NCI-H2227 (cell line): ENCODE data around the gene FARP1.

ENCODE experiments used
- DNase-seq: peaks from one replicate; lab custom pipeline; 2025; ENCODE audit not compliant: unreplicated experiment; lab: John Stamatoyannopoulos, UW

The FARP1 gene

DNA sequence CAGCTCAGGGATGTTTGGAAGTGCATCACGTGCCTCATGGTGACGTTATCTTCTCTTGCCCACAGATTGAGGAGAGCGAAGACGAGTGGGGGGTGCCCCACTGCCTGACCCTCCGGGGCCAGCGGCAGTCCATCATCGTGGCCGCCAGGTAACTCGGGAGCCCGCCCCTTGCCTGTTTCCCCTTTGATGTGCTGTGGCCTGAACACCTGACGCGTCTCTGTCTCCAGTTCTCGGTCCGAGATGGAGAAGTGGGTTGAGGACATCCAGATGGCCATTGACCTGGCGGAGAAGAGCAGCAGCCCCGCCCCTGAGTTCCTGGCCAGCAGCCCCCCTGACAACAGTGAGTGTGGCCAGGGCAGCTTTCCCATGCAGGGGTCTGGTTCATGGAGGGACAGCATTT is 297.0 kb downstream of the FARP1 start:
- no peak for DNase-seq

DNA sequence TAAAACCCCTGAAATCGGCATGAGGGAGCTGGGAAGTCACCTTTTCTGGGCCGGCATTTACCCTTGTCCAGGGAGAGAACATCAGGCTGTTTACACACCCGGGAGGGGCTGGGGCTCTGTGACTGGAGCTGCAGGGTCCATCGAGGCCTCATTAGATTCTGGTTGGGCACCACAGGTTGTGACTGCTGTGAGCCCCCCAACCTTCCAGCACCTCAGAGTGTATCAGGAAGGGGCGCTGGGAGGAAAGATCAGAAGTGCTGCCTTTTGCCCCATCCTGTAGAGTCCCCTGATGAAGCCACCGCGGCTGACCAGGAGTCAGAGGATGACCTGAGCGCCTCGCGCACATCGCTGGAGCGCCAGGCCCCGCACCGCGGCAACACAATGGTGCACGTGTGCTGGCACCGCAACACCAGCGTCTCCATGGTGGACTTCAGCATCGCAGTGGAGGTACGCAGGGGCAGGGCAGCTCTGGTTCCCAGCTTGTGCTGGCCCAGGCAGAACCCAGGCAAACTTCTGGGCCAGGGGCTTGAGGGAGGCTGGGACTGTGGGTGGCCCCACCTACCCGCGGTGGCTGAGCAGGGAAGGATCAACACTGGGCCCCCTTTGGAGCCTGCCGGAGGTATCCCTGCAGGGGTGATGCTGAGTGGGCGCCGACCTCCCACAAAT is 297.6 kb downstream of the FARP1 start:
- no peak for DNase-seq

DNA sequence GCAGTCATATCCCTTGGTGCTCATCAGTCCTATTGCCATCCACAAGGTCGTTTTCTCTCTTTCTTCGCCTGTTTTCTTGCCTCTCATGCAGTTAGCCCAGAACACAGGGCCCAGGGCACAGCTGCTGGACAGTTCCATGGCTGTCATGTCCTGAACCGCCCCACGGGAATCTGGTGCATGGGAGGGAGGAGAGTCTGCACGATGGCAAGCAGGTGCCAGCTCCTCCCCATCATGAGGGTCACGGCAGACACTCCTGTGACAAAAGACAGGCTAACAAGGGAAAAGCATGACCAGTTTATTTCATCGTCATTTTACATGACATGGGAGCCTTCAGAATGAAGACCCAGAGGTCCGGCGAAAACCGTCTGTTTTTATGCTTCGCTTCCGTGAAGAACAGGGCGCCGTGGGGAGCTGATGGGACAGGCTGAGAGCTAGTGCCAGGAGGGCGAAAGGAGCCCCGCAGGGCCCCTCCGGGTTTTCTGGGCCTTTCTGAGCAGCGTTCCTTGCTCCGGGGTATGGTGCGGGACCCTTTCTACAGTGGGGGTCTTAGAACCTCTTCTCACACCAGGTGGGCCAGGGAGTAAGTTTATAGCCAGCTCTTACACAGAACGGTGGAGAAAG is 298.3 kb downstream of the FARP1 start:
- no peak for DNase-seq

DNA sequence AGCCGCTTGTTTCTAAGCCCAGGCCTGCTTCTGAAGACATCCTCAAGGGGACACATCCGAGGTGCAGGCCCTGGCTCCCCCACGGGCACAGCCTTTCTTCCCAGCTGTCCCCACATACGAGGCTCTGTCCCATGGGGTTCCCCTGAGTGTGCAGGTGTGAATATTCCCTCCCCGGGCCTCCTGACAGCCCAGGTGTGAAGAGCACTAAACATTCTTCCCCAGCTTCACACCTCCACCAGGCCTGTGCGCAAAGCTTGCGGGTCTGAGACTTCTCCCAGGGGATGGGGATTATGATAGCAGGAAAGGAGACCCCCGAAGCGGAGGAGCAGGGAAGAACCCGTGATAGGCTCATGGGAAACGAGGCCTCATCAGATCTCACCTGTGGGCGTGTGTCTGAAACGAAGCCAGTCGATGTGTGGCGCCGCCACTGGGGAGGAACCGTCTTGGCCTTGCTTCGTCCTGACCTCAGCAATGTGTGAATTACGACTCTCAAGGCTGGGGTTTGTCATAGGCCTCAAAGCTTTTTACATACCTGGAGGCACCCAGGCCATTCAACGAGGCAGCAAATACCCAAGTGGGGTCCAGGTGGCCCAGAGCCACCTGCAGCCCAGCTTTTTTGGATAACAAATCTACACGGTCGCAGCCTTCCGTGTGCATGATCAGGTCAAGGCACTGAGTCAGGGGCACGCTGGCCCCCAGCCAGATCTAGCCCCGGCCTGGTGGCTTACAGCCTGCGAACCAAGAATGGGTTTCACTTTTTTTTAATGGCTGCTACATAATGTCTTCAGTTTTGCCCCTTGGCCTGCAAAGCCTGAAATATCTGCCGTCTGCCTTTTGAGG is 299.7 kb downstream of the FARP1 start:
- no peak for DNase-seq

DNA sequence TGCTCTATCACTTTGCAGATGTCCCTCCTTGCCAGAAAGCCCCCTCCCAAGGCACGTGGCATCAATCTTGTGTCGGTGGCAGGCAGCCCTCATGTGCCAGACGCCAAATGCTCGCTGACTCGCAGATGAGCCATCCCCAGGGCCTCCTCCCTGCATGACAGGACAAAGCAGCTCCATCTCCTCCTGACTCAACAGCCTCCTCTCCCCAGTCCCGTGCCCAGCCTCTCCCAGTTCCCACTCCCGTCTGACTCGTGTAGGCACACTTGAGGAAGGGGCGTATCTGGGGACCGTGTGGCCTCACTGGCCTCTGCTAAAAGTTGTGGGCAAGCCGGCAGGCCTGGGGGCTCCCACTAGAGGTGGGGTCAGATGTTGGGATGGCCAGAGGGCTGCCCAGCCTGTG is 300.4 kb downstream of the FARP1 start:
- DNase-seq, result no peak

DNA sequence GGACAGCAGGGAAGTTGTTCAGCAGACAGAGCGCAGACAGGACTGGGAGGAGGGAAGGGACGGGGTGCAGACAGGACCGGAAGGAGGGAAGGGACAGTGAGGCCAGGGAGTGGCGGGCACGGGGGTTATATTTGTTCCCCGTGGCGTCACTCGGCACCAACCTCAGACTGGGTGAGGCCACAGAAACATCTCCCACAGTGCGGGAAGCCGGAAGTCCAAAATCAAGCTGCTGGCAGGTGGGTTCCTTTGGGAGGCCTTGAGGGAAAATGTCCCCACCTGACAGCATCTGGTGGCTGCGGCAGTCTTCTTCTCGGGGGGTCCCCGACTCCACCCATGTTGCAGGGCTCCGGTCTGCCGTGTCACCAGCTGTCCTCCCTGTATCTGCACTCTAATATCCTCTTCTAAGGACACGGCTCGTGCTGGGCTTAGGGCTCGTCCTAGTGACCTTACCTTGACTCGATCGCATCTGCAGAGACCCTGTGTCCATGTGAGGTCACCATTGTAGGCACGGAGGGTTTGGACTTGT is 301.0 kb downstream of the FARP1 start:
- DNase-seq, result no peak

DNA sequence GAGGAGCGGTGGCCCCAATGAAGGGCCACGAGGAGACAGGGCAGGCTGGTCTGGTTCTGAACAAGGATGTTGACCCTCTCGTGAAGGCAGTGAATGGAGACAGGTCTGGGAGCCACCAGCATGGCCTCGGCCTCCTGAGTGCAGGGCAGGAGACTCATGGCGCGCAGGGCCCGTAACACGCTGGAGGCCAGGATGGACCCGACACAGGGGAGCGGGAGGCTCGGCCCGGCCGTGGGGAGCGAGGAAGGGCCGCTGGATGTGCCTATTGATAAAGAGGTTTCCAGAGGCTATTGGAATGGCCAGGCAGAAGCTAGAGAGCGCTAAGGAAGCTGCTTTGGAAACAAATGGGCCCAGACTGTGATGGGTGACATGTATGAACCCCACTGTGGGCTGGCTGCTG is 301.5 kb downstream of the FARP1 start:
- DNase-seq, result no peak

DNA sequence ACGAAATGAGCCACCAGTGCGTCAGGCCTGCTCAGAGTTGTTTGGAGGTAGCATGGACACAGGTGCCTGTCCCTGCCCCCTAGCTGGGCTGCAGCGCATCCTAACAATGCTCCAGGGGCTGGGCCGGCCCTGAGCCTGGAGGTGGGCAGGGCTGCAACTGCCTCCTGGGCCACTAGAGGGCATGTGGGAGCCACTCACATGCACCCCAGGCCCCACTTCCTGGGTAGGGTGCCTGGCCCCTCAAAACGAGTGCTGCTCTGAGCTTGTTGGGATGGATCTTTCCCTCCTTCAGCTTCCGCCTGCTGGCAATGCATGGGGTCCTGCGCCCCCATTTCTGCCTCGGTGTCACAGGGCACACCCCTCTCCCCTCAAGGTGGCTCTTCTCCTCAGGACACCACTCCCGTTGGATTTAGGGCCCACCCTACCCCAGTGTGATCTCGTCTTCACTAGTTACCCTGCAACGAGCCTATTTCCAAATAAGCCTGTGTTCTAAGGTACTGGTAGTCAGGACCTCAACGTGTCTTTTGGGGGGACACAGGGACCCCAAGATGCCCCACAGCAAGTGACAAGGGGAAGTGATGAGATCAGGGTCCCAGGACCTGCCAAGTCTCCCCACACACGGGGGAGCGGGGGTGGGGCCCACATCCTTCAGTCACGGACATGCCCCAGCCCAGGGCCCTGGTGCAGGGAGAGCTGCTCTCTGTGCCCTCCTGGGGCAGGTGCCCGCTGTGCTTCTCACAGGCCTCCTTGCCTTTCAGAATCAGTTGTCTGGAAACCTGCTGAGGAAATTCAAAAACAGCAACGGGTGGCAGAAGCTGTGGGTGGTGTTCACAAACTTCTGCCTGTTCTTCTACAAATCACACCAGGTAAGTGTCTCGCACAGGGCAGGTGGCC is 302.7 kb downstream of the FARP1 start:
- DNase-seq, result peak; percentile 62

DNA sequence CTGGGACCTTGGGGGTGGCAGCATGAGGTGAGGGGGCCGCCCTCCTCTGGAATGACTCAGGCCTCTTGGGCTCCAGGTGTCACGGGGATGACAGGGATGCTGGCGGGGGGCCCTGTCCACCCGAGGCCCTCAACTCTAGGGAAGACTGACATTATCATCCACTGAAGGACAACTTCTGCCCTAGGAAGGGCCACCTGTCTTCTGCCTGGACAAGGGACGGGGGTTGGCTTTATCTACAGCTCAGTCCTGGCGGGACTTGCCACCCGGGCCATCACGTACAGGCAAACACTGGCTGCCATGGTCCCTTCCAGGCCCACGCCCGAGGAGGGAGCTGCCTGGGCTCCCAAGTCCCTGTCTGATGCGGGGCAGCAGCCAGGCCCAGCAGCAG is 303.3 kb downstream of the FARP1 start:
- DNase-seq, result no peak

DNA sequence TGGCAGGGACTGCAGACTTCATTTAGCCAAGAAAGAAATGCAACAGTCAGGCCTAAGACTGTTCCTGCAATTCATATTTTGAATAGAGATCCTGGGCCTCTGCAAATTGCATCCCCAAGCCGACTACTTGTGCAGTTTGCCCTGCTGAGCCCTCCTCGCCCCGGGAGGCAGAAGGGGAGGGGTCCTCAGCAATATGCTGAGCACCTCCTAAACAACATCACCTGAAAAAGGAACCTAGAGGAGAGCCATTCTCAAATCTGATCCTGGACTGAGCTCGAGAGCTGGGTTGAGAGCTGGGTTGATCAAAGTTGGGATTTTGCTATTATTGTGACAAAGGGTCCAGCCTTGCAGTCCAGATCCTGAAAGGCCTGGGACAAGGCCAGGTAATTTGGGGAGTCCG is 304.2 kb downstream of the FARP1 start:
- no peak for DNase-seq

DNA sequence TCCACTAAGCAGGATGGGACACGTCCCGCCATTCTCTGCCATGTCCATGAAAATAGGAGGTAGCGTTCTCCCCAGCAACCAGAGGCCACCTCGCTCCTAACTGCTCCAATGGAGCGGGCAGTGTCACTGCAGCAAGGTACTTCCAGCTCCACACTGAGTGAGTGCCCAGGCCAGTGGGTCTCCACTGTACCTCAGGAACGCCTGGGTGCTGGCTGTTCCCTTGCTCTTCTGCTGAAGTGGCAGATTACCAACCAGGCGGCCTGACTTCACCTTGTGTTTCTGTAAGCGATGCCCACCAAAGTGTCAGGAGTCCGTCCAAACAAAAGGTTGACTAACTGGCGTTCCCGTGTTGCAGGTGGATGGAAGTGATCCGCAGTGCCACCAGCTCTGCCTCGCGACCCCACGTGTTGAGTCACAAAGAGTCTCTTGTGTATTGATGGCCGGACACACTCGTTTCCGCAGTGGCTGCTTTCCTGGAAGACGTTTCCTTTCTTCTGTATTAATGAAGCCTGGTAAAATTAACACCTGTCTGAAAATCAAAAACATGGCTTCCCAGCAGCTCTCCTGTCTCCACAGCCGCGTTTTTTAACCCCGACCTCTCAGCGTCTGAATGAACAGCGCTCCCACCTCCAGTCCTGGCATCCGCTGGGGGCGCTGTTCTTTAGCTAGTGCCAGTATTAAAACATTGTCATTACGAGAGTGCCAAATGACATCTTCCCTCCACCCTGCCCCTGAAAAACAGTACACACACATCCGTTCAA is 305.2 kb downstream of the FARP1 start:
- no peak for DNase-seq

DNA sequence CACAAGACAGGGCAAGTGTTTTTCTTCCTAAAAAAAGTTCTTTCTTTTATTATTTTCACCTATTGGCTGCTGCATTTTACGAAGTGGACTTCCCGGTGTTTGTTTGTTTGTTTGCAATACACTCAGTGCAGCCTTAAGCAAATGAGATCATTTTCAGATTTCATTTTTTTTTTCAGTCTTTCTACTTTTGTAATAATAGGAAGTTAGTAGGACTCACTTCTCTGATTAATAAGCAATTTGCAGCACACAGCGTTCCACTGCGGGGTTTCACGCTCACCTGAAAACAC is 305.7 kb downstream of the FARP1 start:
- no peak for DNase-seq

DNA sequence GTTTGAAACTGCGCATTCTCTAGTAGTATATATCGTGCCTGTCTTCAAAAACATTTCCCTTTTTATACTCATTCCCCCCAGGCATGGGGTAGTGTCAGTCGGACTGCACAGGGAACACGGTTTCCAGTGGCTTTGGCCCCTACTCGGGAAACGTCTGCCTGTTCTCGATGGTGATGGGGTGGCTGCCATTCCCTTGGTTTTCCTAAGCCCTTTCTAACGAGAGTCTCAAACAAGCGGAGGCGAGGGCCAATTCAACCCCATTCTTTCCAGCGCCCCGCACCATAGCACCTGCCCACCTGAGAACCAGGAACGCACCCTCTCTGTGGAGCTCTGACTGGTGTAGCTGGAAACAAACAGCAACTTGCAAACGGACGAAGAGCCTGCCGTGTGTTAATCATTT is 306.4 kb downstream of the FARP1 start:
- no peak for DNase-seq

DNA sequence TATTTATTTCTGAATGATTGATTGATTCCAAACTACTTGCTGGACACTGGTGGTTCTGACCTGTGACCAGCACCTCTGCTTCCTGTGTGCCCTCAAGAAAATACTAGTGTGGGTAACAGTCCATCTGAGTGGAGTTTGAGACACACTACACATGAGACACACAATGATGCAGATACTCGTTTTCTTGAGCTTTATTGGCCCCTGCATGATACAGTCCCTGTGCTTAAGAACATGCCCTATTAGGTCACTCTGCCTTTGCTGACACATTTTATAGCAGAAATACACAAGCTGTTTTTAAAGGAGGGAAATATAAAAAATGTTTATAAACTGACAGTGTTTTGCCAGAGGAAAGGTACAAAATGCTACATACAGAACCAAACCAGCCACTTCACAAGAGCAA is 307.1 kb downstream of the FARP1 start:
- DNase-seq, result no peak

DNA sequence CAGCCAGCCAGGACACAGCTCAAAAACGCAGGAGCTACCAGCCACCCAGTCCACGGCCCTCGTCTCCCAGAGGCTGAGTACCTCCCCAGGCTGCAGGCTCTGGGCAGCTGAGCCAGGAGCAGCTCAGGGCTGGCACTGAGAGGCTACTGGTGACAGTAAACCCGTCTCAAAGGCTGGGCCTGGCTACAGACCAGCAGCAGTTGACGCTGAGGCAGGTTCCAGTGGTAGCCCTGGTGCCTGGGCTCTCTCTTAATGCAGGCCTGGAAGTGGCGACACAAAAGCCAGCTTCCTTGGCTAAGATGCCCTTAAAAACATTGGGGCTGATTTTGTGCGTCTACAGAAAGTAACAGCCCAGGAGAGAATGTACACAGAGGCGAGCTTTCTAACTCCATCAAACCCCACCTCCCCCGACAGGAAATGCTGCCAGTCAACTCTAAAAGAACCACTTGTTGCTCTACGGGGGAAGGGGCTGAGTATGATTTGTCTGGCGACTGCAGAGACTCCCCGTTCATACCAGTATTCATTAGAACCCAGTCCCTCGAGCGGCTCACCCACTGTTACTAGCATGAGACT is 307.7 kb downstream of the FARP1 start:
- no peak for DNase-seq

DNA sequence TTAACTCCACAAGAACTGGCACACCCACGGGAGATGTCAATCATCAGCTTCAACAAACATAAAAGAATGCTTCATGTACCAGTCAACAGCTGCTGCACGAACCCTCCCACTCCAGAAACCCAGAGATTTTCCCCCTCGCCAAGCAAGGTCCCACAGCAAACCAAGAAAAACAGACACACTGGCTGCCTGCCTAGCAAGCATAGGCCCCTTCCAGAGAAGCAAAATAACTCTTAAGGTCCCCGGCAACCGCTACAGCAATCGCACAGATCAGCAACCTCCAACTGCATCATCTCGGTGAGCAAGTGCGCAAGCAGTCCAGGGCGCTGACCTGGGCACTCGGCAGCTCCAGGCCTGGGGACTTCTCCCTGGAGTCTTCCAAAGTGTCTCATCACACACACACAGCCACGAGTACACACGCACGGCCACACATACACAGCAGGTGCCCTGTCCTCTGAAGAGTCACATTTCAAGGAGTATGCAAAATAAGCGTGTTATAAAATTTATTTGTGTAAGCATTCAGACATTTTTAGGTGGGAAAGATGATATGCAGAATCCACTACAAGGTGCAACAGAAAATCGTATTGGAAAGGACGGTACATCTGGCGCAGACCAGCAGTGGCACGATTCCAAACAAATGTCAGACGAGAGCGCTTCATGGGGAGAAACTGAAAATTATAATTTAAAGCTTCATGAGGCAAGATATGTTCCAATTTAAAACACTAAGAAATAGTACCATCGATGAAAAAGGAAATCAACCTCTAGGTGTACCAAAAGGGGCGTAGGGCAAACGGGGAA is 309.0 kb downstream of the FARP1 start:
- DNase-seq, result no peak

DNA sequence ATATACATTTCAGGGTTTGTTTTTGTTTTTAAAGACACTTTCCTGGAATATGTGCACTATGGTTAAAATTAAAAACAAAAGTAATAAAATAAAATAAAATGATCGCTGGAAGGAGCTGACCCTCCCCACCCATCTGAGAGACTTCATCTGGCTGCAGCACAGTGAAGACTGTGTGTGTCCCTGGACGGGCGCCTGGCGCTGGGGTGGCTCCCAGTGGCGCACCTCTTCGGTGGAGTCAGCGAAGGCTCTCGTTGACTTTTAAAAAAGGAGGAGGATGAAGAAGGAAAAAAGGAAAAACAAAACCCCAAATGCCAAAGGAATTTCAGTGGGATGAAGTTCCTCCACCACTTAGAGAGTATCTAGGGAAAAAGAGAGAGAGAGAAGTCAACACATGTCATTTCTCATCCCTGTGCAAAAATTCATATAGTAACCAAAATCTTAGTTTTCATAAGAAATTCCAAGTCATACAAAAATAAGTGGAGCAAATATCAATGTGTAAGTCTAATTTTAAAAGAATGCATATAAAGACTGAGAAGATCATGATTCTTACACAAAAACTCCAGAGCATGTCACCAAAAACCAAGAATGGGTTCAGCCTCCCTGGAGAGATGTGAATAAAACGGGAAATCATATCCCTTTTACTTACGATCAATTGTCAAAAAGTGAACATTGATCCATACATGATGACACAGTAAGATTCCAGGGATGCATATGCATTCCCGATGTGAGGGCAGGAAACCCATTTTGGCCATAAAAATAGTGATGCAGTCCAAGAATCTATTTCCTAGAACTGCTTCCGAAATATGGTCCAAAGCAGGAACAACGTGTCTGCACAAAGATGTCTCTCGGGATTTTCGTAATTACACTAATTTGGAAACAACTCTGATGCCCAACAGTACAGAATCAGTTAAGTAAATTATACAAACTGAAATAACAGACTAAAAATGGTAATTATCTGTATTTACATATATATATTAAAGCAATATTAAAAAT is 310.3 kb downstream of the FARP1 start:
- no peak for DNase-seq

DNA sequence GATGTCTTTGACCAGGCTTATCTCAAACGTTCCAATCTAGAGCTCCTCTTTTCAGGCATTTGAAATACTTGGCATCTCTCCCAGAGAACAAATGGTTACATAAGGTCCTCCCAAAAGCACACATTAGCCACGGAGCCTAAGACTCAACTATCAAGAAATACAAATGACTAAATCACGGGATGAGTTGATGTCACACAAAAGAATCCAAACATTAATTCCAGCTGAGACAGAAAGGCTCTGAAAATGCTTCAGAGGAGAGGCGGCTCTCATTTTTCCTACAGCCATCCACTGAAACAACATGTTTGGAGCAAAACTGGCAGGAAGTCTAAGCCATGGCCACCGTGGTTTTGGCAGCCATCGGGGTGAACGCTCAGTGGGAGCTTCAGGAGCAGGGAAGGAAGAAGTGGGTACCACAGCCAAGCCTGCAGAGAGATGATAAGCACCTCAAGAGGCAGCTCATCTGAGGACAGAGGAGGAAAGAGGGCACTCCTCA is 311.5 kb downstream of the FARP1 start:
- no peak for DNase-seq
